Measurements from ENCODE around the gene PDXK.

Gene PDXK

GRCh38 chr21:43744725-43745124 lies 25.8 kb downstream of the PDXK start:
- no peak for DNase-seq

- no peak for DNase-seq
These were observed 27.0 kb downstream of the PDXK start for GRCh38 chr21:43745772-43746517.

- no peak for DNase-seq
These were observed 29.7 kb downstream of the PDXK start for GRCh38 chr21:43748622-43749021.

GRCh38 chr21:43749651-43750262 lies 30.8 kb downstream of the PDXK start:
- DNase-seq = no peak

- DNase-seq = no peak
These were observed 31.6 kb downstream of the PDXK start for GRCh38 chr21:43750339-43751033.

GRCh38 chr21:43751955-43752591 lies 33.1 kb downstream of the PDXK start:
- DNase-seq = no peak

GRCh38 chr21:43752758-43753438 lies 34.0 kb downstream of the PDXK start:
- DNase-seq = no peak

GRCh38 chr21:43753439-43753799 lies 34.5 kb downstream of the PDXK start:
- DNase-seq = no peak

GRCh38 chr21:43754948-43755781 lies 36.2 kb downstream of the PDXK start:
- no peak for DNase-seq

GRCh38 chr21:43755820-43756594 lies 37.1 kb downstream of the PDXK start:
- no peak for DNase-seq

- no peak for DNase-seq
These were observed 38.7 kb downstream of the PDXK start for GRCh38 chr21:43757601-43758000.

GRCh38 chr21:43758111-43758641 lies 39.2 kb downstream of the PDXK start:
- no peak for DNase-seq

- no peak for DNase-seq
These were observed 39.9 kb downstream of the PDXK start for GRCh38 chr21:43758811-43759210.

- no peak for DNase-seq
These were observed 40.7 kb downstream of the PDXK start for GRCh38 chr21:43759651-43760050.

GRCh38 chr21:43760391-43760958 lies 41.5 kb downstream of the PDXK start:
- DNase-seq = no peak

GRCh38 chr21:43761886-43762285 lies 43.0 kb downstream of the PDXK start:
- no peak for DNase-seq

GRCh38 chr21:43762303-43763128 lies 43.6 kb downstream of the PDXK start:
- DNase-seq = no peak

- DNase-seq = no peak
These were observed 45.1 kb downstream of the PDXK start for GRCh38 chr21:43763901-43764523.
